NB4 (cell line): ENCODE measurements around the gene STIM1.

ENCODE experiments used
- CTCF ChIP-seq: IDR thresholded peaks from one replicate; pipeline ENCODE4 v1.5.1; 2012; ENCODE audit warnings: low read depth, low read length
- MAX ChIP-seq: IDR thresholded peaks from 2 replicates; pipeline ENCODE4 v1.6.1; 2011; ENCODE audit warnings: low read depth, low read length
- MYC ChIP-seq: IDR thresholded peaks from 2 replicates; pipeline ENCODE4 v1.6.1; 2011; ENCODE audit warnings: low read depth, low read length
- POLR2A ChIP-seq: IDR thresholded peaks from 2 replicates; pipeline ENCODE4 v1.6.1; 2011; ENCODE audit warnings: mild to moderate bottlenecking; ENCODE audit not compliant: insufficient read length; ENCODE audit errors: extremely low read depth

- TF ChIP-seq CTCF = peak; percentile 4
- no peak for TF ChIP-seq POLR2A
- TF ChIP-seq MAX = no peak; the same call in 1 of the 2 replicates
- TF ChIP-seq MYC = no peak
These were observed 10.7 kb downstream of the STIM1 start for GRCh38 chr11:3866206-3866605.
